IMR-90 (cell line): ENCODE data around the gene TNNT1. TPM values are rescaled to one million over a fixed set of nuclear protein-coding genes. Genes with fewer than 3 reads are reported as not detected.

Source experiments
- ATAC-seq: fragments of 200-7000 bp; cut with Tn5 transposase; 2 replicates; pipeline ENCODE4 v1.9.1; 2020; ENCODE audit warnings: low read depth, mild to moderate bottlenecking, moderate library complexity
- BruUV-seq: library from RNA; stranded (reverse); fragments of 400-500 nt; replicated peaks from 2 replicates; lab custom pipeline; 2021; lab: Mats Ljungman, UMichigan
- CTCF ChIA-PET: fragments of 300-600 bp; formaldehyde crosslinking; extraction: SDS; loops from one replicate; lab custom pipeline; 2021; ENCODE audit warnings: antibody characterized with exemption; lab: Yijun Ruan, JAX
- POLR2A ChIA-PET: fragments of 300-600 bp; sonication (Branson Sonifier 250); formaldehyde crosslinking; loops from one replicate; lab custom pipeline; 2022; ENCODE audit warnings: antibody characterized with exemption; ENCODE audit not compliant: unreplicated experiment; lab: Charles Lee
- DNase-seq: peaks from one replicate; pipeline ENCODE4 v3.0.0; 2013
- H2AFZ ChIP-seq: replicated peaks from 2 replicates; pipeline ENCODE3; 2013; ENCODE audit warnings: low read length, mild to moderate bottlenecking; ENCODE audit not compliant: poor library complexity
- H2AK5ac ChIP-seq: 2 replicates; pipeline ENCODE4 v1.6.1; 2013; ENCODE audit warnings: low read depth, low read length, inconsistent platforms
- H2AK9ac ChIP-seq: replicated peaks from 2 replicates; pipeline ENCODE3; 2013; ENCODE audit warnings: mild to moderate bottlenecking, low read depth, low read length, moderate library complexity; ENCODE audit not compliant: poor library complexity
- H2BK120ac ChIP-seq: 2 replicates; pipeline ENCODE4 v1.6.1; 2013; ENCODE audit warnings: low read depth, low read length, inconsistent platforms
- H2BK15ac ChIP-seq: 3 replicates; pipeline ENCODE4 v1.6.1; 2013; ENCODE audit warnings: low read depth, low read length, inconsistent platforms
- H2BK20ac ChIP-seq: 2 replicates; pipeline ENCODE4 v1.6.1; 2013; ENCODE audit warnings: low read depth, mild to moderate bottlenecking, inconsistent platforms, low read length, moderate library complexity
- H2BK5ac ChIP-seq: 2 replicates; pipeline ENCODE4 v1.6.1; 2013; ENCODE audit warnings: mild to moderate bottlenecking, low read depth, low read length, inconsistent platforms; ENCODE audit not compliant: poor library complexity, severe bottlenecking
- H3K14ac ChIP-seq: replicated peaks from 2 replicates; pipeline ENCODE4 v1.6.1; 2013; ENCODE audit warnings: low read depth, low read length, inconsistent platforms
- H3K18ac ChIP-seq: 2 replicates; pipeline ENCODE4 v1.6.1; 2013; ENCODE audit warnings: low read depth, low read length, control low read depth
- H3K23ac ChIP-seq: 2 replicates; pipeline ENCODE4 v1.6.1; 2013; ENCODE audit warnings: low read depth, low read length, inconsistent platforms
- H3K27ac ChIP-seq: 2 replicates; pipeline ENCODE4 v1.5.1; 2013; ENCODE audit warnings: mild to moderate bottlenecking, control low read depth, low read length; ENCODE audit not compliant: insufficient read depth
- H3K27me3 ChIP-seq: 2 replicates; pipeline ENCODE4 v1.6.1; 2013; ENCODE audit warnings: low read length; ENCODE audit not compliant: control insufficient read depth, insufficient read depth
- H3K36me3 ChIP-seq: 2 replicates; pipeline ENCODE4 v1.6.1; 2013; ENCODE audit warnings: low read length, mixed read lengths; ENCODE audit not compliant: control insufficient read depth, insufficient read depth
- H3K4ac ChIP-seq: 2 replicates; pipeline ENCODE4 v1.6.1; 2013; ENCODE audit warnings: low read depth, low read length, inconsistent platforms
- H3K4me1 ChIP-seq: 2 replicates; pipeline ENCODE4 v1.6.1; 2013; ENCODE audit warnings: low read length, mixed read lengths; ENCODE audit not compliant: control insufficient read depth, insufficient read depth
- H3K4me2 ChIP-seq: 2 replicates; pipeline ENCODE4 v1.6.1; 2013; ENCODE audit warnings: low read depth, mild to moderate bottlenecking, control low read depth, low read length, moderate library complexity
- H3K4me3 ChIP-seq: 2 replicates; pipeline ENCODE4 v1.5.1; 2013; ENCODE audit warnings: low read depth, mild to moderate bottlenecking, control low read depth, low read length, moderate library complexity; ENCODE audit not compliant: insufficient read depth
- H3K56ac ChIP-seq: 2 replicates; pipeline ENCODE4 v1.6.1; 2013; ENCODE audit warnings: low read length, inconsistent platforms; ENCODE audit not compliant: insufficient read depth; ENCODE audit errors: extremely low read depth
- H3K79me1 ChIP-seq, 2 experiments: 2 replicates each; pipeline ENCODE4 v1.6.1; 2013; ENCODE audit warnings: low read length in 2 of 2, inconsistent platforms in 1 of 2, low read depth in 1 of 2
- H3K9ac ChIP-seq: 2 replicates; pipeline ENCODE4 v1.6.1; 2013; ENCODE audit warnings: low read depth, low read length, control low read depth
- H3K9me1 ChIP-seq: 2 replicates; pipeline ENCODE4 v1.6.1; 2013; ENCODE audit warnings: low read length, inconsistent platforms; ENCODE audit not compliant: insufficient read depth
- H3K9me3 ChIP-seq: 2 replicates; pipeline ENCODE4 v1.6.1; 2013; ENCODE audit warnings: low read length; ENCODE audit not compliant: control insufficient read depth, insufficient read depth
- H4K20me1 ChIP-seq: 2 replicates; pipeline ENCODE4 v1.6.1; 2013; ENCODE audit warnings: low read length, inconsistent platforms; ENCODE audit not compliant: insufficient read depth
- H4K5ac ChIP-seq: 2 replicates; pipeline ENCODE4 v1.6.1; 2013; ENCODE audit warnings: mild to moderate bottlenecking, low read depth, low read length, control low read depth
- H4K8ac ChIP-seq, 2 experiments: 2 replicates each; pipeline ENCODE4 v1.6.1; 2013; ENCODE audit warnings: low read depth in 2 of 2, low read length in 2 of 2, control low read depth in 1 of 2, inconsistent platforms in 1 of 2
- H4K91ac ChIP-seq: 2 replicates; pipeline ENCODE4 v1.6.1; 2013; ENCODE audit warnings: low read depth, low read length, inconsistent platforms; ENCODE audit not compliant: insufficient read depth
- CEBPB ChIP-seq: IDR thresholded peaks from 2 replicates; pipeline ENCODE4 v1.6.1; 2012; ENCODE audit warnings: low read depth, low read length, improper control_type of control experiment
- CHD1 ChIP-seq: IDR thresholded peaks from 2 replicates; pipeline ENCODE4 v1.6.1; 2012; ENCODE audit warnings: low read depth, low read length, improper control_type of control experiment
- CTCF ChIP-seq: conservative IDR thresholded peaks from 2 replicates; pipeline ENCODE4 v1.5.1; 2012; ENCODE audit warnings: mild to moderate bottlenecking, low read depth, low read length, improper control_type of control experiment
- ELK1 ChIP-seq: fragments of 150-350 bp; IDR thresholded peaks from 2 replicates; pipeline ENCODE4 v1.6.1; 2016; ENCODE audit warnings: low read depth, mild to moderate bottlenecking, low read length, moderate library complexity, borderline replicate concordance
- FOS ChIP-seq: fragments of 150-350 bp; IDR thresholded peaks from 2 replicates; pipeline ENCODE4 v1.6.1; 2016; ENCODE audit warnings: low read depth, low read length
- MAFK ChIP-seq: IDR thresholded peaks from 2 replicates; pipeline ENCODE4 v1.6.1; 2012; ENCODE audit warnings: low read depth, low read length, improper control_type of control experiment
- MAZ ChIP-seq: IDR thresholded peaks from 2 replicates; pipeline ENCODE4 v1.6.1; 2012; ENCODE audit warnings: low read depth, mild to moderate bottlenecking, low read length, improper control_type of control experiment, moderate library complexity, borderline replicate concordance
- MXI1 ChIP-seq: IDR thresholded peaks from 2 replicates; pipeline ENCODE4 v1.6.1; 2012; ENCODE audit warnings: low read depth, mild to moderate bottlenecking, low read length, moderate library complexity, borderline replicate concordance
- NFE2L2 ChIP-seq: fragments of 150-350 bp; IDR thresholded peaks from 2 replicates; pipeline ENCODE4 v1.6.1; 2016; ENCODE audit warnings: low read depth, mild to moderate bottlenecking, low read length
- POLR2A ChIP-seq: IDR thresholded peaks from 2 replicates; pipeline ENCODE4 v1.6.1; 2012; ENCODE audit warnings: mild to moderate bottlenecking, low read depth, low read length
- RAD21 ChIP-seq: IDR thresholded peaks from 2 replicates; pipeline ENCODE4 v1.6.1; 2012; ENCODE audit warnings: low read length, improper control_type of control experiment
- RCOR1 ChIP-seq: IDR thresholded peaks from 2 replicates; pipeline ENCODE4 v1.6.1; 2012; ENCODE audit warnings: mild to moderate bottlenecking, low read length, improper control_type of control experiment; ENCODE audit not compliant: insufficient replicate concordance
- RFX5 ChIP-seq: IDR thresholded peaks from 2 replicates; pipeline ENCODE4 v1.8.0; 2012; ENCODE audit warnings: low read depth, mild to moderate bottlenecking, low read length, moderate library complexity
- SMC3 ChIP-seq: fragments of 150-350 bp; IDR thresholded peaks from 2 replicates; pipeline ENCODE4 v1.6.1; 2016; ENCODE audit warnings: low read depth, mild to moderate bottlenecking, antibody characterized with exemption, low read length, moderate library complexity
- USF2 ChIP-seq: fragments of 150-350 bp; IDR thresholded peaks from 2 replicates; pipeline ENCODE4 v1.6.1; 2017; ENCODE audit warnings: mild to moderate bottlenecking, antibody characterized with exemption, low read length, low read depth
- WGBS, 2 experiments: methylation state at CpG; one replicate each; pipeline versions ENCODE4 v1.1.5 to v1.1.7; 2013; ENCODE audit warnings: missing lambda C conversion rate in 2 of 2; ENCODE audit not compliant: insufficient read length in 1 of 2; ENCODE audit errors: extremely low coverage in 2 of 2; 5-methylcytosine and 5-hydroxymethylcytosine counted together
- dilution Hi-C: fragments of 300-500 bp; cut with HindIII; formaldehyde crosslinking; loops from one replicate; pipeline ENCODE4 v1.14.3; 2018; ENCODE audit warnings: low sequenced_read_pairs; ENCODE audit not compliant: unreplicated experiment
- in situ Hi-C: fragments of 300-500 bp; cut with MboI; formaldehyde crosslinking; loops from 3 replicates; pipeline ENCODE4 v1.14.3; 2019; ENCODE audit warnings: low sequenced_read_pairs, inconsistent platforms, mixed read lengths
- intact Hi-C: fragments of 100-400 bp; cut with micrococcal nuclease; formaldehyde crosslinking; loops from 2 replicates; pipeline ENCODE4 v1.10.0; 2022
- polyA plus RNA-seq, 3 experiments: library from polyadenylated mRNA; depleted of rRNA; stranded (reverse); fragments of >200 nt; gene quantifications; 2 replicates each; pipeline ENCODE4 v1.2.3, GENCODE V29; 2012; ENCODE audit warnings: low replicate concordance in 1 of 3
- total RNA-seq: library from RNA; depleted of rRNA; stranded (reverse); fragments of >200 nt; gene quantifications from 2 replicates; pipeline ENCODE4 v1.2.3, GENCODE V29; 2012

The TNNT1 gene
- total and polyA plus RNA-seq, 2 of the 4 experiments (the other 2 are of a cell fraction), result 1.3 to 2.6 TPM

- H3K9me3 ChIP-seq, result no peaks in the 10 kb centered on the region
- H3K4me3 ChIP-seq, result no peak overlapping the region
- no peak overlapping the region for H3K23ac ChIP-seq
- no peak overlapping the region for H2AFZ ChIP-seq
- no peak overlapping the region for H3K56ac ChIP-seq
- ChIA-PET CTCF (no interaction called here), POLR2A (interaction anchor here (0.7 kb wide), 1 partner anchor 451 kb away, joined by 4 read pairs; no protein-coding TSS in a partner anchor)
- no peak overlapping the region for H4K8ac ChIP-seq
- H3K9me1 ChIP-seq, result no peaks in the 10 kb centered on the region
- no peak overlapping the region for H2BK120ac ChIP-seq
- no peak overlapping the region for H3K18ac ChIP-seq
- no peak overlapping the region for H3K9ac ChIP-seq
- no TSS peak for BruUV-seq
- H3K4ac ChIP-seq, result no peak overlapping the region
- H3K79me1 ChIP-seq, result no peaks in the 10 kb centered on the region
- dilution Hi-C loops (no loop called here), in situ Hi-C loops (no loop called here), intact Hi-C loops (loop anchor here (10.0 kb wide), 1 partner anchor 147 kb away; no protein-coding TSS in a partner anchor)
- no peak overlapping the region for H2BK15ac ChIP-seq
- H3K36me3 ChIP-seq, result no peaks in the 10 kb centered on the region
- no peak overlapping the region for H2AK9ac ChIP-seq
- H2BK5ac ChIP-seq, result no peak overlapping the region
- H2BK20ac ChIP-seq, result no peak overlapping the region
- H4K91ac ChIP-seq, result no peak overlapping the region
- no peaks in the 10 kb centered on the region for H4K20me1 ChIP-seq
- H3K4me1 ChIP-seq, result peaks cover 1% of the 10 kb centered on the region; the same call in 1 of the 2 replicates
- DNase-seq (no peak), ATAC-seq (no peak)
- no peak overlapping the region for H3K27ac ChIP-seq
- no peak overlapping the region for H4K5ac ChIP-seq
- H2AK5ac ChIP-seq, result no peak overlapping the region
- peaks cover 51% of the 10 kb centered on the region for H3K27me3 ChIP-seq
- WGBS, 2 experiments, result 10% methylated on average over 2 of the region's 9 CpGs; no CpG with 5 or more reads in 1 of the 2 experiments
- no peak overlapping the region for H3K4me2 ChIP-seq
- H3K14ac ChIP-seq, result no peak overlapping the region
- TF ChIP-seq RFX5, result no peak
- TF ChIP-seq USF2, result no peak
- no peak for TF ChIP-seq NFE2L2
- no peak for TF ChIP-seq CEBPB
- TF ChIP-seq CTCF, result no peak
- TF ChIP-seq MAFK, result no peak
- TF ChIP-seq ELK1, result no peak
- no peak for TF ChIP-seq SMC3
- TF ChIP-seq FOS, result no peak
- no peak for TF ChIP-seq POLR2A
- no peak for TF ChIP-seq MAZ
- no peak for TF ChIP-seq CHD1
- TF ChIP-seq MXI1, result no peak
- TF ChIP-seq RAD21, result no peak
- TF ChIP-seq RCOR1, result no peak
These were observed 1.3 kb downstream of the TNNT1 start for GRCh38 chr19:55147545-55148251.
